ENCODE data around the gene PRSS56.

- no peak for TF ChIP-seq CTCF (IDR thresholded peaks at IDR 0.05)
- no peak for TF ChIP-seq ZFX (IDR thresholded peaks at IDR 0.05; ENCODE audit: borderline replicate concordance)
Observed at GRCh38 chr2:232540441-232541041, 20.4 kb downstream of the PRSS56 start.
